Ovary (tissue), 9 donors: ENCODE data around the gene SCG5. TPM values are rescaled to one million over a fixed set of nuclear protein-coding genes. Genes with fewer than 3 reads are reported as not detected.

Source experiments
- DNase-seq, 5 donors: peaks; one replicate each; pipeline ENCODE4 v3.0.0-alpha.2; 2019 to 2020
- H3K27ac ChIP-seq, 2 donors: fragments of 200-600 bp; one replicate each; pipeline versions ENCODE4 v1.5.1 to v1.8.0; 2019 to 2022
- H3K27me3 ChIP-seq: fragments of 200-600 bp; one replicate; pipeline ENCODE4 v1.8.0; 2022
- H3K36me3 ChIP-seq: fragments of 200-600 bp; sonication (generic); one replicate; pipeline ENCODE4 v1.5.1; 2019
- H3K4me1 ChIP-seq: one replicate; pipeline ENCODE4 v1.8.1; 2013; ENCODE audit warnings: mild to moderate bottlenecking, moderate library complexity; ENCODE audit not compliant: insufficient read depth
- H3K4me3 ChIP-seq: fragments of 200-600 bp; sonication (generic); one replicate; pipeline ENCODE4 v1.5.1; 2017
- H3K9me3 ChIP-seq, 2 donors: fragments of 200-600 bp in 1 of 2; sonication (generic) in 1 of 2; one replicate each; pipeline versions ENCODE4 v1.5.1 to v1.8.1; 2013 to 2019; ENCODE audit warnings: mild to moderate bottlenecking in 1 of 2, moderate library complexity in 1 of 2
- EP300 ChIP-seq: sonication (generic); formaldehyde crosslinking; IDR thresholded peaks from one replicate; pipeline ENCODE4 v1.6.1; 2017; ENCODE audit warnings: antibody characterized with exemption
- POLR2A ChIP-seq: fragments of 450-650 bp; IDR thresholded peaks from one replicate; pipeline ENCODE4 v1.6.1; 2017; ENCODE audit warnings: antibody characterized with exemption, mild to moderate bottlenecking, moderate library complexity
- WGBS, 3 donors: extraction: QIAGEN DNeasy Blood & Tissue Kit in 1 of 3; methylation state at CpG; one replicate each; pipeline versions ENCODE4 v1.1.5 to v1.1.7; 2013 to 2017; 5-methylcytosine and 5-hydroxymethylcytosine counted together
- intact Hi-C, 4 donors: fragments of 100-400 bp; cut with DNase I; formaldehyde crosslinking; loops; one replicate each; pipeline versions ENCODE4 v1.11.0 to v1.15.1; 2022 to 2023
- polyA plus RNA-seq, 2 donors: library from polyadenylated mRNA; stranded (reverse); fragments of 200-250 nt in 1 of 2; fragments of 350-450 nt in 1 of 2; fragmentation: Illumina TruSeq in 1 of 2; extraction: RNeasy Lipid Tissue Mini Kit (QIAGEN cat#74804) in 1 of 2; gene quantifications; one replicate each; pipeline ENCODE4 v1.2.3, GENCODE V29; 2013 to 2014
- total RNA-seq, 7 donors: library from RNA; depleted of rRNA in 2 of 7; stranded (reverse); fragments of >200 nt in 2 of 7; fragmentation: NEBNext Ultra II Directional in 3 of 7; extraction: Animal tissue kit (Norgen Biotek cat#: 25700) in 3 of 7; gene quantifications; one replicate each; pipeline versions ENCODE4 v1.1.0 to v1.2.4, GENCODE V29; 2016 to 2023
- TF ChIP-seq, protein P1 (sequence below), 3 donors: fragments of 450-650 bp in 2 of 3; fragments of 200-600 bp in 1 of 3; IDR thresholded peaks; one replicate each; pipeline versions ENCODE4 v1.5.1 to v1.8.0; 2016 to 2022; ENCODE audit warnings: antibody characterized with exemption in 3 of 3, mild to moderate bottlenecking in 1 of 3
- donor health status: DM: no; HTN: no; CAD: no; lungs with moderate emphysema.
- donor health status: DM: no; HTN: no; CAD: no.
- donor health status: Bipolar disorder and iron deficiency.
- donor health status: DM: yes; HTN: yes; CAD: no.
- donor health status: DM: no; HTN: no; CAD: no.
- donor health status: DM: yes; HTN: yes; CAD: no.

SCG5 gene
- total and polyA plus RNA-seq, 9 donors: 0.63 to 34.1 (median 3.7) TPM; not detected in 1

DNA sequence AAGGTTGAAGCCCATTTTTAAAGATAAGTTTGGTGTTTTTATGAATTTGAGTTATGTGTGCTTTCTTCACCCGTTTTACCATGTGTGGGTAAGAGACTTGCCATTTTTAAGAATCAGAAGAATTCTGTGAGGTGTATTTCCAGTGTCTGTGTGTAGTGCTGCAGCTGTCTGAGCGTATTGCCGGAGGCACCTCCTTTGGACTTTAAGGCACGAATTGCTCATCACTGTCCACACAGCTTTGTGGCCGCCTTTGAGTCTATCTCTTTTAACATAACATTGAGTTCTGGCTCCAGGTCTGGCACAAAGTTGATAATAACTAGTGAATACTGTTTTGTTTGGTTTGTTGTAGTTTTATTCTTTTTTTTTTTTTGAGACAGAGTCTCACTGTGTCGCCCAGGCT lies 25.8 kb downstream of the SCG5 start:
- no peaks in the 10 kb centered on the region for H3K9me3 ChIP-seq
- TF ChIP-seq, protein P1, sequence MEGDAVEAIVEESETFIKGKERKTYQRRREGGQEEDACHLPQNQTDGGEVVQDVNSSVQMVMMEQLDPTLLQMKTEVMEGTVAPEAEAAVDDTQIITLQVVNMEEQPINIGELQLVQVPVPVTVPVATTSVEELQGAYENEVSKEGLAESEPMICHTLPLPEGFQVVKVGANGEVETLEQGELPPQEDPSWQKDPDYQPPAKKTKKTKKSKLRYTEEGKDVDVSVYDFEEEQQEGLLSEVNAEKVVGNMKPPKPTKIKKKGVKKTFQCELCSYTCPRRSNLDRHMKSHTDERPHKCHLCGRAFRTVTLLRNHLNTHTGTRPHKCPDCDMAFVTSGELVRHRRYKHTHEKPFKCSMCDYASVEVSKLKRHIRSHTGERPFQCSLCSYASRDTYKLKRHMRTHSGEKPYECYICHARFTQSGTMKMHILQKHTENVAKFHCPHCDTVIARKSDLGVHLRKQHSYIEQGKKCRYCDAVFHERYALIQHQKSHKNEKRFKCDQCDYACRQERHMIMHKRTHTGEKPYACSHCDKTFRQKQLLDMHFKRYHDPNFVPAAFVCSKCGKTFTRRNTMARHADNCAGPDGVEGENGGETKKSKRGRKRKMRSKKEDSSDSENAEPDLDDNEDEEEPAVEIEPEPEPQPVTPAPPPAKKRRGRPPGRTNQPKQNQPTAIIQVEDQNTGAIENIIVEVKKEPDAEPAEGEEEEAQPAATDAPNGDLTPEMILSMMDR (IDR thresholded peaks at IDR 0.05): no peak
- no peak for TF ChIP-seq POLR2A
- no peak for TF ChIP-seq EP300
- H3K36me3 ChIP-seq: no peaks in the 10 kb centered on the region
- H3K27ac ChIP-seq: no peak overlapping the region
- intact Hi-C loops: no loop called here
- H3K27me3 ChIP-seq: no peaks in the 10 kb centered on the region
- WGBS, 3 donors: 96 to 98% (median 98%) methylated on average over 6 of the region's 6 CpGs
- peaks cover 4% of the 10 kb centered on the region for H3K4me1 ChIP-seq
- H3K4me3 ChIP-seq: no peak overlapping the region
- no peak for DNase-seq

DNA sequence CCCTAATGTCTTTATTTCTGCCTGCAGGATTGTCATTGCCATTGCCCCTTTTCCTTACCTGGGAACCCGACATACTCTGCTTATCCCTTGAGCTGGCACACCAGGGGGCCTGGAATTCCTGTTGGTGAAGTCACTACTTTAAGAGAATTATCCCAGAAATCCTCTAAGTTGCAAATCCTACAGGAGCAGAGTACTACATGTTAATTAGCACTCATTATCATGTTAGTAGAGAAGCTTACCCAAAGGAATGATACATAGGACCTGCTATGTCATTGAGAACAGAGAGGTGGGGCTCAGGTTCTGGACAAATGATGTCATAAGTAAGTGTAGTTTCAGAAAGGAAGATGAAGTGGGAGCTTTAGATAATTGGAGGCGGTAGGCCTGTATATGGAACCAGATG lies 27.4 kb downstream of the SCG5 start:
- H3K27me3 ChIP-seq: no peaks in the 10 kb centered on the region
- no peak overlapping the region for H3K4me3 ChIP-seq
- WGBS, 3 donors: 91 to 98% (median 93%) methylated on average over 2 of the region's 2 CpGs
- H3K36me3 ChIP-seq: no peaks in the 10 kb centered on the region
- TF ChIP-seq, protein P1 (IDR thresholded peaks at IDR 0.05): no peak
- TF ChIP-seq POLR2A (no peak), EP300 (no peak)
- H3K4me1 ChIP-seq: peaks cover 4% of the 10 kb centered on the region
- no peak for DNase-seq
- H3K27ac ChIP-seq: no peak overlapping the region
- intact Hi-C loops: no loop called here
- no peaks in the 10 kb centered on the region for H3K9me3 ChIP-seq

DNA sequence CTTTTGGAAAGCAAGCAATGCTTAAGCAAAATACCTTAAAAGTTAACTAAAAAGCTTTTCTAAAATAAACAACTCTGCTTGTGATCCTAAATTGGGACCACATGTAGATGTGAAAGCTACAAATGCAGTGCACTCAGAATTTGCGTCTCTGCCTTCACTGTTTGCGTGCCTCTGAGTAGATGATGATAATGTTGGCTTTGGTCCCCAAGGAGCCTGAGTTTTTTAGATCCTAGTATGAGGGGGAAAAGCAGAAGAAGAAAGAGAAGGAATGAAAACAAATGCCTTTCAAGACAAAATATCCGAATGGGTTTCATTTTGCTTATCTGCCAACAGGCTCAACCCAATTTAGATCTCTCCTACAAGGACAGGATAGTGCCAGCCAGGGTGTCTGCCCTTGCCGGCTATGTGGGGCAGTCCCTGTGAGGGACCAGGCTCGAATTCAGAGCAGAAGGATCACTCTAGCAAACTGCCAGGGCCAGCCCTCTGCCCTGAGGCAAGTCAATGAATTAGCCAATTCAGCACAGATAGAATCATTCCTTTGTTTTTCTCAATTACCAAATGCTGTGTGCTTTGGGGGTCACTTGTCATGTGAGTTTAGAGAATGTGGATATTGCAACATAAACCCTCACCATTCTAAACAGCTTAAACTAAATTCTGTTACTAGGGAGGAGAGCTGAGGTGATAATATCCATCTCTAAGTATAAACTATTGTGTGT lies 28.5 kb downstream of the SCG5 start:
- TF ChIP-seq POLR2A (no peak), EP300 (no peak)
- TF ChIP-seq, protein P1 (IDR thresholded peaks at IDR 0.05): no peak
- Histone ChIP-seq H3K4me3 (no peak overlapping the region), H3K27ac (no peak overlapping the region), H3K9me3 (no peaks in the 10 kb centered on the region), H3K27me3 (no peaks in the 10 kb centered on the region), H3K36me3 (no peaks in the 10 kb centered on the region), H3K4me1 (peaks cover 4% of the 10 kb centered on the region)
- intact Hi-C loops: no loop called here
- DNase-seq: no peak
- 4 to 29% (median 6%) methylated on average over 5 of the region's 5 CpGs for WGBS, 3 donors

DNA sequence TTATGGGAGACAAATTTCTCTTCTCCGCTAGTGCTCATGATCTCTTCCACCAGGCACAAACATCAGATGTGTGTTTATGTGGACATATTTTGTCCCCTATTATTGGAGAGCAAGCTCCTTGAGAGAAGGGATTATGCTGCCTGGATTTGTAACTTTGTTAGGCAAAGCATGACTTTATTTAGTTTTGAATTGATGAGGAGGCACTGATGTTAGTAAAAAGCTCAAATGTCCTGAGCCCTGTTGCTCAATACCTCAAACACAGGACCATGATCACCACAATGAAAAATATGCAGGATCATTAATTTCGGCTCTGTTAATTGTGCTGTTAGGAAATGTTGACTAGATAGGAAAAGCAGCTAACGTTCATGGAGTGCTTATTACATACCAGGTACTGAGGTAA lies 29.1 kb downstream of the SCG5 start:
- TF ChIP-seq EP300 (no peak), POLR2A (no peak)
- TF ChIP-seq, protein P1 (IDR thresholded peaks at IDR 0.05): no peak
- 30 to 63% (median 48%) methylated on average over 3 of the region's 3 CpGs for WGBS, 3 donors
- Histone ChIP-seq H3K27me3 (no peaks in the 10 kb centered on the region), H3K4me1 (peaks cover 4% of the 10 kb centered on the region), H3K4me3 (no peak overlapping the region), H3K9me3 (no peaks in the 10 kb centered on the region), H3K27ac (no peak overlapping the region), H3K36me3 (no peaks in the 10 kb centered on the region)
- intact Hi-C loops: no loop called here
- DNase-seq: no peak
